ENCODE data around the gene SP140L.

The SP140L gene

GRCh38 chr2:230319211-230319862, 7.7 kb upstream of the SP140L start:
- TF ChIP-seq ZBTB7A (IDR thresholded peaks at IDR 0.05; ENCODE audit: low read depth), result no peak
- TF ChIP-seq FOXM1 (IDR thresholded peaks at IDR 0.05; ENCODE audit: borderline replicate concordance, low read depth), result no peak
- no peak for TF ChIP-seq RAD21 (IDR thresholded peaks at IDR 0.05; ENCODE audit: low read depth)
- TF ChIP-seq TEAD4 (IDR thresholded peaks at IDR 0.05), result no peak
- TF ChIP-seq USF1 (IDR thresholded peaks at IDR 0.05), result no peak
- no peak for TF ChIP-seq MAX (IDR thresholded peaks at IDR 0.05)
- no peak for TF ChIP-seq EP300 (IDR thresholded peaks at IDR 0.05; ENCODE audit: borderline replicate concordance)
- TF ChIP-seq CEBPB (IDR thresholded peaks at IDR 0.05), result no peak
- no peak for TF ChIP-seq REST (IDR thresholded peaks at IDR 0.05; ENCODE audit: low read depth)
- no peak for TF ChIP-seq NFIC (IDR thresholded peaks at IDR 0.05)
- TF ChIP-seq CREB1 (IDR thresholded peaks at IDR 0.05; ENCODE audit: low read depth), result no peak
- TF ChIP-seq EGR1 (IDR thresholded peaks at IDR 0.05), result no peak
- no peak for TF ChIP-seq YY1 (IDR thresholded peaks at IDR 0.05; ENCODE audit: low read depth)
- TF ChIP-seq TCF12 (IDR thresholded peaks at IDR 0.05; ENCODE audit: low read depth), result no peak
- TF ChIP-seq TAF1 (IDR thresholded peaks at IDR 0.05; ENCODE audit: low read depth), result no peak

- no peak for TF ChIP-seq RAD21 (IDR thresholded peaks at IDR 0.05; ENCODE audit: low read depth)
- TF ChIP-seq MAX (IDR thresholded peaks at IDR 0.05), result no peak
- no peak for TF ChIP-seq YY1 (IDR thresholded peaks at IDR 0.05; ENCODE audit: low read depth)
- TF ChIP-seq ZBTB7A (IDR thresholded peaks at IDR 0.05; ENCODE audit: low read depth), result no peak
These were observed 6.0 kb upstream of the SP140L start for GRCh38 chr2:230321031-230321430.

- TF ChIP-seq TAF1 (IDR thresholded peaks at IDR 0.05; ENCODE audit: low read depth) (no peak), USF1 (IDR thresholded peaks at IDR 0.05) (no peak), REST (IDR thresholded peaks at IDR 0.05; ENCODE audit: low read depth) (no peak), CEBPB (IDR thresholded peaks at IDR 0.05) (no peak), NFIC (IDR thresholded peaks at IDR 0.05) (no peak), YY1 (IDR thresholded peaks at IDR 0.05; ENCODE audit: low read depth) (no peak), FOXM1 (IDR thresholded peaks at IDR 0.05; ENCODE audit: borderline replicate concordance, low read depth) (no peak), EGR1 (IDR thresholded peaks at IDR 0.05) (no peak), EP300 (IDR thresholded peaks at IDR 0.05; ENCODE audit: borderline replicate concordance) (no peak), TEAD4 (IDR thresholded peaks at IDR 0.05) (no peak)
These were observed 4.2 kb upstream of the SP140L start for GRCh38 chr2:230322561-230323384.

GRCh38 chr2:230323385-230324106, 3.4 kb upstream of the SP140L start:
- TF ChIP-seq RAD21 (IDR thresholded peaks at IDR 0.05; ENCODE audit: low read depth) (peak; percentile 25; the same call in 1 of the 2 replicates), CREB1 (IDR thresholded peaks at IDR 0.05; ENCODE audit: low read depth) (no peak)

- TF ChIP-seq EGR1 (IDR thresholded peaks at IDR 0.05), result no peak
- no peak for TF ChIP-seq TAF1 (IDR thresholded peaks at IDR 0.05; ENCODE audit: low read depth)
- no peak for TF ChIP-seq REST (IDR thresholded peaks at IDR 0.05; ENCODE audit: low read depth)
These were observed 2.5 kb upstream of the SP140L start for GRCh38 chr2:230324503-230324902.
